Activated CD4-positive, alpha-beta T cell treated with anti-CD3 and anti-CD28 coated beads for 48 hours (primary cell): Measurements from ENCODE around the gene TMEM187.

ENCODE experiments used
- DNase-seq: peaks from one replicate; pipeline ENCODE4 v3.0.0-alpha.2; 2020

The TMEM187 gene

DNA sequence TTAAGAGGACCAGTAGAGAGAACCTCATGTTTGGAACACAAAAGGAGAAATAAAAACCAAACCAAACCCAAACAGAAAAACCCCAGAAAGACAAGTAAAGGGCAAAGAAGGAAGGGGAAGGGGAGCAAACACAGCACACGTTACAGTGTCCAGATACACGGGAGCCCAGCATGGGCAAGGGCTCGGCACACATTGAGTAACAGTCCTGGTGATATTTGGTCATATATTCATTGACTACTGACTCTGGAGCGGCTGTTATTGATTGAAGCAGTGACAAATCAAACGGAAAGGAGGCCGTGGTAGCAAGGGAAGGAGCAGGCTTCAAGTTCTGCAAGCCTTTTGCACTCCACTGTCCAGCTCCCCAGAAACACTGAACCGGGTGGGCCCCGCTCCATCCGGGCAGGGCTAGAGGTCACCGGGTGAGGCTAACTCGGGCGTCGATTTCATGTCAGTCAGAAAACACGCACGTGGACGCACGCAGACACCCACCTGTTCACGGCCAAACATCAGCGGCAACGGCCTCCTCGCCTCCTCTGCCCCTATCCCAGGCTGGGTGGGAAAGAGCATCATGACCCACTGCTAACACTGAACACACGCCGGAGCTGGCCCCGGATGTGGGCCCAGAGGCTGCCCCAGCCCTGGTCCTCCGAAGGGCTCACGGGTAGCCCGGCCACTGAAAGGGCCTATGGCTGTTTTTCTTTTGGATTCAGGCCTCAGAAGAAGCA lies 50.9 kb downstream of the TMEM187 start:
- no peak for DNase-seq

DNA sequence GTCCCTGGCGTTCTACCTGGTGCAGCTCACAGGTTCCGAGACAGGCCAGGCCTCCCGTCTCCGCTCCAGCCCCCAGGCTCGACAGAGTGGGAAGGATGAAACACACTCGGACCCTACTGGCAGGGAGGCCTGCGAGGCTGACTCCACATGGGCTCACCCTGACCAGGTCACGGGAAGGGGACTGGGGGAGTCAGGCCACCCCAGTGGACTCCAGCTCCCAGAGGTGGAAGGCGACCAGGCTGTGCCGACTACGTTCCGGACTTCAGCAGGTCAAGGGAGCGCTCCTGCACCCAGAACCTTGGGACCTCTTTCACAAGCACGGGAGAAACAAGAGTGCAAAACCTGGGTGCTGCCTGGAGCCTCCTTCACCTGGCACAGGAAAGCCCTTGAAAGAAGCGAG lies 51.7 kb downstream of the TMEM187 start:
- DNase-seq: no peak

GRCh38 chrX:154025230-154025629 lies 52.7 kb downstream of the TMEM187 start:
- DNase-seq: no peak

DNA sequence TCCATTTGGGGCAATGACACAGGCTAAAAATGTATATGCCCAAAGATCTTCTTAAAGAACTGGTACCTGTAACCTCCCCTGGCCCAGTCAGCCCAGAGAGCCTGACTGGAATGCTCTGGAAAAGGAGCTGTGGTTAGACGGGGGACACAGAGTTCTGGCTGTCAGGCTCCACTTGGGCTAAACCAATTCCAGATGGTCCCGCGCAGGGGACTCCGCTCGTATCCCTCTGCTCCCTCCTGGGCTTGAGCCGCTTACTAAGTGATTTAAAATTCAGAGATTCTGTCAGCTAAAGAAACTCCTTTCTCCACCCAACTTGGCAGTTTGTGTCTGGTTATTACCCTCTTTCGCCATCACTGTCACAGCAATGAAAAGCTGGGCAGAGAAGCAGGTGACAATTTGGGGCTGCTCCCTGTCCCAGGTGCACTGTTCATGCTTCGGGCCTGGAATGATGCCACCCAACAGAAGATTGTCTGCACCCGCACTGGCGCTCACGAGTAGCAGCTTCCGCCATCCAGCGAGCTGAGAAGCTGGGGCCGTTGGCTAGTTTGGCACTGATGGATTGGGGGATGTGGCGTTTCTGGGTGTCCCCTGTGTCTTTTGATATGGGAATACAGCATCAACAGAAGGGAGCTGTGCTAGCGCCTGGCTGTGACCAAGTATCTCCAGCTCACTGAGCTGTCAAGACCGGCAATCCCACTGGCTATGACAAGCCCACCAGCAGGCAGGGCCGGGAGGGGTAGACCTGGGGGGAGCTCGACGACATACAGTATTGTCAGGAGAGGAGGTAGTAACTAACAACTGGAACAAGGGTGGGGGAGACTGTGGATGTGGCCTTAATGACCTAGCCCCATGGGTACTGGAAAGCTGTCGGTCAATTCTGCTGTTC lies 53.8 kb downstream of the TMEM187 start:
- no peak for DNase-seq

- no peak for DNase-seq
Observed at GRCh38 chrX:154027022-154027402, 54.5 kb downstream of the TMEM187 start.

- DNase-seq: no peak
Observed at GRCh38 chrX:154027986-154028385, 55.4 kb downstream of the TMEM187 start.

GRCh38 chrX:154028502-154029184 lies 56.1 kb downstream of the TMEM187 start:
- no peak for DNase-seq

DNA sequence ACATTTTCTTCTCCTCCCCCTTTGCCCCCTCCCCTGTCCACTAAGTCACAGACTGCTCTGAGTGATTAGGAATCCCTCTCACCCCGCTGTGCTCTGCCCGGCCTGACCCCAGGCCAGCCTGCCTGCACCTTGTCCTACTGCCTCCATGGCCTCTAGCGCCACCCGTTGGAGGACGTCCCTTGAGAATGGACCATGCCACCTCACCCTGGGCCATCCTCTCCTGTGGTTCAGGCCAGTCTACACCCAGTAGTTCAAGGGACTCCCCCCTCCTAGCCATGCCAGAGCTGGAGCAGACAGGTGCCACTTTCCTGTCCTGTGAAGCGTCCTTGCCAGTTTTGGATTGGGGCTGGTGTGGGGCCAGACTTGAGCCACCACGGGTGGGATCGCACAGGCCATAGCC lies 56.9 kb downstream of the TMEM187 start:
- DNase-seq: no peak

DNA sequence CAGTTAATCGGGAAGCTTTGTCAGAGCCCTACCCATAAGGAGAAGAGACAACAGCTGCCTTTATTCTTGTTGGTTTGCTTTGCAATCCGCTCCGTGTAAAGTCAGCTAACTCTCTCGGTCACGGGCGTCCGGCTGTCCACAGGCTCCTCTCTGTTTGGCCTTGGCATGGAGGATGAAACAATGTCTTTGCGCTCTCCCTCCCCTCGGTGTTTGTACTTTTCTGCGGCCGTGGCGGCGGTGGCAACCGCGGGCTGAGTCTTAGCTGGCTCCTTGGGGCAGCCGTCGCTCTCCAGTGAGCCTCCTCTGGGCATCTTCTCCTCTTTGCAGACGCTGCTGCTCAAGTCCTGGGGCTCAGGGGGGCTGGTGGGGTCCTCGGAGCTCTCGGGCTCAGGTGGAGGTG lies 57.7 kb downstream of the TMEM187 start:
- no peak for DNase-seq

DNA sequence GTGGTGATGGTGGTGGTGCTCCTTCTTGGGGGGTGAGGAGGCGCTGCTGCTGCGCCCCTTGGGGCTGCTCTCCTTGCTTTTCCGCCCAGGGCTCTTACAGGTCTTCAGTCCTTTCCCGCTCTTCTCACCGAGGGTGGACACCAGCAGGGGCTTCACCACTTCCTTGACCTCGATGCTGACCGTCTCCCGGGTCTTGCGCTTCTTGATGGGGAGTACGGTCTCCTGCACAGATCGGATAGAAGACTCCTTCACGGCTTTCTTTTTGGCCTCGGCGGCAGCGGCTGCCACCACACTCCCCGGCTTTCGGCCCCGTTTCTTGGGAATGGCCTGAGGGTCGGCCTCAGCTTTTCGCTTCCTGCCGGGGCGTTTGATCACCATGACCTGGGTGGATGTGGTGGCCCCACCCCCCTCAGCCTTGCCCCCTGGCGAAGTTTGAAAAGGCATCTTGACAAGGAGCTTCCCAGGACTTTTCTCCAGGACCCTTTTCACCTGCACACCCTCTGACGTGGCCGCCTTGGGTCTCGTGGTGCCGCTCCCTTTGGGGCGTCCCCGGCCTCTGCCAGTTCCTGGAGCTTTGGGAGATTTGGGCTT lies 58.3 kb downstream of the TMEM187 start:
- DNase-seq: no peak

GRCh38 chrX:154032160-154032559 lies 59.6 kb downstream of the TMEM187 start:
- DNase-seq: no peak

GRCh38 chrX:154032653-154033052 lies 60.1 kb downstream of the TMEM187 start:
- DNase-seq: no peak
